T1000 (cell line): Measurements from ENCODE around the gene ITLN1.
"Not testable (repeated sequence)": the region's sequence is repeated elsewhere in the genome, so short reads cannot be mapped to it uniquely, and the experiment has no call there.

Experiments
- DNase-seq: peaks from one replicate; lab custom pipeline; 2025; ENCODE audit warnings: mixed read lengths; lab: John Stamatoyannopoulos, UW

Gene ITLN1

GRCh38 chr1:160885042-160885441, at the start of gene ITLN1:
Gene ITLN1, minus strand, starts transcription at chr1:160885180. Its CDS starts 303 bp downstream, at chr1:160884877.
- no peak for DNase-seq

GRCh38 chr1:160933305-160933704, 48.3 kb upstream of the ITLN1 start:
- DNase-seq, result not testable (repeated sequence)

- no peak for DNase-seq
Observed at GRCh38 chr1:160925652-160926244, 40.8 kb upstream of the ITLN1 start.

GRCh38 chr1:160924791-160925651, 40.0 kb upstream of the ITLN1 start:
- no peak for DNase-seq

GRCh38 chr1:160916666-160917065, 31.7 kb upstream of the ITLN1 start:
- DNase-seq, result no peak

- DNase-seq, result not testable (repeated sequence)
Observed at GRCh38 chr1:160913229-160913628, 28.2 kb upstream of the ITLN1 start.

- no peak for DNase-seq
Observed at GRCh38 chr1:160911925-160912324, 26.9 kb upstream of the ITLN1 start.

GRCh38 chr1:160911441-160911840, 26.5 kb upstream of the ITLN1 start:
- no peak for DNase-seq

- DNase-seq, result no peak
Observed at GRCh38 chr1:160910170-160910750, 25.3 kb upstream of the ITLN1 start.

GRCh38 chr1:160907976-160908375, 23.0 kb upstream of the ITLN1 start:
- no peak for DNase-seq

GRCh38 chr1:160905617-160905989, 20.6 kb upstream of the ITLN1 start:
- no peak for DNase-seq

- no peak for DNase-seq
Observed at GRCh38 chr1:160904783-160905616, 20.0 kb upstream of the ITLN1 start.

- not testable (repeated sequence) for DNase-seq
Observed at GRCh38 chr1:160902251-160902650, 17.3 kb upstream of the ITLN1 start.

- no peak for DNase-seq
Observed at GRCh38 chr1:160901768-160902167, 16.8 kb upstream of the ITLN1 start.

- DNase-seq, result not testable (repeated sequence)
Observed at GRCh38 chr1:160900683-160901082, 15.7 kb upstream of the ITLN1 start.

- DNase-seq, result not testable (repeated sequence)
Observed at GRCh38 chr1:160894368-160895135, 9.6 kb upstream of the ITLN1 start.

GRCh38 chr1:160891474-160891873, 6.5 kb upstream of the ITLN1 start:
- DNase-seq, result no peak

- no peak for DNase-seq
Observed at GRCh38 chr1:160888926-160889325, 3.9 kb upstream of the ITLN1 start.

GRCh38 chr1:160887071-160887470, 2.1 kb upstream of the ITLN1 start:
- no peak for DNase-seq

- DNase-seq, result no peak
Observed at GRCh38 chr1:160884579-160884978, 401 bp downstream of the ITLN1 start.
